ENCODE measurements around the gene SREK1.

The SREK1 gene

DNA sequence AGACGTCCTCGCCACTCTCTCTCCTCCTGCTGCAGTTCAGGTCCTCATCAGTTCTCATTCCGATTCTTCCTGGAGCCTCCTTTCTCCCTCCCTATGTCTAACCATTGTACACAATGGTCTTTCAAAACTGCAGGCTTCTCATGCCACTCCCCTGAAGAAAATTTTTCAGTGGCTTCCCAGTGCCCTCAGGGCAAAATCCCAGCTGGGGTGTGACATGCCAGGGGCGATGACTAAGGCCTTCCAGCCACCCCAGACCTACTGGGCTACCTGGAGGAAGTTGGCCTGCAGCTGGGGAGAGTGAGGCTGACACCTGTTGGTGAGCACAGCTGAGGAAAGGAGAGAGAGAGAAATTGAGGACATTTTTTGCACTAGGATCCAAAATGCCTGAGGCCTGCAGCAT, 65.2 kb downstream of the SREK1 start:
- no peaks in the 10 kb centered on the region for H4K20me1 ChIP-seq (ENCODE audit: control insufficient read depth, insufficient read depth, low read depth, low read length)
- H3K36me3 ChIP-seq (ENCODE audit: control insufficient read depth, low read length): no peaks in the 10 kb centered on the region
- no peak overlapping the region for H3K4me2 ChIP-seq (ENCODE audit: low read length)
- no peak overlapping the region for H3K27ac ChIP-seq (ENCODE audit: low read depth, low read length)
- no peaks in the 10 kb centered on the region for H3K9me2 ChIP-seq (replicated peaks; ENCODE audit: control insufficient read depth, low read length)
- H3K27me3 ChIP-seq (ENCODE audit: control insufficient read depth, low read length): 0 out of 2 replicates have a peak, but pooled peaks cover 4% of the 10 kb centered on the region
- H3K9me3 ChIP-seq (ENCODE audit: control insufficient read depth, insufficient read depth, low read length): no peaks in the 10 kb centered on the region
- no peaks in the 10 kb centered on the region for H3F3A ChIP-seq (ENCODE audit: control insufficient read depth, insufficient read depth)
- TF ChIP-seq CTCF (IDR thresholded peaks at IDR 0.05; ENCODE audit: low read depth, low read length, poor library complexity, severe bottlenecking) (peak; percentile 9), EZH2phosphoT487 (IDR thresholded peaks at IDR 0.05; ENCODE audit: borderline replicate concordance, low read length) (no peak)
- no peaks in the 10 kb centered on the region for H3K4me1 ChIP-seq (ENCODE audit: control insufficient read depth, low read length)
- no peak overlapping the region for H3K4me3 ChIP-seq (ENCODE audit: low read length)
- no peaks in the 10 kb centered on the region for H3K79me2 ChIP-seq (ENCODE audit: control insufficient read depth, low read length)

- TF ChIP-seq CTCF (IDR thresholded peaks at IDR 0.05; ENCODE audit: low read depth, low read length, poor library complexity, severe bottlenecking): no peak
- TF ChIP-seq EZH2phosphoT487 (IDR thresholded peaks at IDR 0.05; ENCODE audit: borderline replicate concordance, low read length): no peak
- no peaks in the 10 kb centered on the region for H3K79me2 ChIP-seq (ENCODE audit: control insufficient read depth, low read length)
- no peaks in the 10 kb centered on the region for H3F3A ChIP-seq (ENCODE audit: control insufficient read depth, insufficient read depth)
- H3K4me1 ChIP-seq (ENCODE audit: control insufficient read depth, low read length): no peaks in the 10 kb centered on the region
- no peaks in the 10 kb centered on the region for H3K9me2 ChIP-seq (replicated peaks; ENCODE audit: control insufficient read depth, low read length)
- H3K27me3 ChIP-seq (ENCODE audit: control insufficient read depth, low read length): 0 out of 2 replicates have a peak, but pooled peaks cover 4% of the 10 kb centered on the region
- H4K20me1 ChIP-seq (ENCODE audit: control insufficient read depth, insufficient read depth, low read depth, low read length): no peaks in the 10 kb centered on the region
- H3K4me2 ChIP-seq (ENCODE audit: low read length): no peak overlapping the region
- no peaks in the 10 kb centered on the region for H3K9me3 ChIP-seq (ENCODE audit: control insufficient read depth, insufficient read depth, low read length)
- no peak overlapping the region for H3K4me3 ChIP-seq (ENCODE audit: low read length)
- H3K36me3 ChIP-seq (ENCODE audit: control insufficient read depth, low read length): no peaks in the 10 kb centered on the region
- H3K27ac ChIP-seq (ENCODE audit: low read depth, low read length): no peak overlapping the region
These were observed 65.7 kb downstream of the SREK1 start for GRCh38 chr5:66209794-66210193.

DNA sequence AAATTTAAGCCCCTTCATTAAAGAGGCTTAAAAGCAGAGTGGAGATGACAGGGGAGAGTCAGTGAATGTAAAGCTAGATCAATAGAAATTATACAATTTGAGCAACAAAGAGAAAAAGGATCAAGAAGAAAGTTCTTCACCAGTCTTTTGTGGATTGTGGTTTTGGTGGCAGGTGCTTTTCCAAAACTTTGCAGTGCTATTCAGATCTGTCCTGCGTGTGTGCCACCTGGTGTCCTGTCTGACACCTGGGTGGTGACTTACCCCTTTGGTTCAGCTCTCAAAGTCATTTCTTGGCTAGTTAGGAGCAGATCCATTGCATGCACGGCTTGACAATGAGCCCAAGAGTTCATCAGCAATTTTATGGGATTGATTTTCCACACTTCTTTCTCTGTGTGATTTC, 69.4 kb downstream of the SREK1 start:
- H3K9me3 ChIP-seq (ENCODE audit: control insufficient read depth, insufficient read depth, low read length): no peaks in the 10 kb centered on the region
- H3K9me2 ChIP-seq (replicated peaks; ENCODE audit: control insufficient read depth, low read length): no peaks in the 10 kb centered on the region
- TF ChIP-seq EZH2phosphoT487 (IDR thresholded peaks at IDR 0.05; ENCODE audit: borderline replicate concordance, low read length): no peak
- no peak for TF ChIP-seq CTCF (IDR thresholded peaks at IDR 0.05; ENCODE audit: low read depth, low read length, poor library complexity, severe bottlenecking)
- no peak overlapping the region for H3K4me2 ChIP-seq (ENCODE audit: low read length)
- no peaks in the 10 kb centered on the region for H3K79me2 ChIP-seq (ENCODE audit: control insufficient read depth, low read length)
- H3K36me3 ChIP-seq (ENCODE audit: control insufficient read depth, low read length): no peaks in the 10 kb centered on the region
- no peaks in the 10 kb centered on the region for H4K20me1 ChIP-seq (ENCODE audit: control insufficient read depth, insufficient read depth, low read depth, low read length)
- H3K27ac ChIP-seq (ENCODE audit: low read depth, low read length): no peak overlapping the region
- H3K4me1 ChIP-seq (ENCODE audit: control insufficient read depth, low read length): no peaks in the 10 kb centered on the region
- H3K27me3 ChIP-seq (ENCODE audit: control insufficient read depth, low read length): 0 out of 2 replicates have a peak, but pooled peaks cover 4% of the 10 kb centered on the region
- no peaks in the 10 kb centered on the region for H3F3A ChIP-seq (ENCODE audit: control insufficient read depth, insufficient read depth)
- no peak overlapping the region for H3K4me3 ChIP-seq (ENCODE audit: low read length)
